Inflammatory macrophage (primary cell): ENCODE measurements around the gene CDK5.

Experiments used
- DNase-seq, 2 donors: peaks; one replicate each; pipeline ENCODE4 v3.0.0-alpha.2; 2020 to 2022

Gene CDK5

GRCh38 chr7:151071032-151071866 lies 13.6 kb upstream of the CDK5 start:
- no peak for DNase-seq

GRCh38 chr7:151070574-151070960 lies 12.9 kb upstream of the CDK5 start:
- DNase-seq = no peak

GRCh38 chr7:151069841-151070573 lies 12.3 kb upstream of the CDK5 start:
- no peak for DNase-seq

DNA sequence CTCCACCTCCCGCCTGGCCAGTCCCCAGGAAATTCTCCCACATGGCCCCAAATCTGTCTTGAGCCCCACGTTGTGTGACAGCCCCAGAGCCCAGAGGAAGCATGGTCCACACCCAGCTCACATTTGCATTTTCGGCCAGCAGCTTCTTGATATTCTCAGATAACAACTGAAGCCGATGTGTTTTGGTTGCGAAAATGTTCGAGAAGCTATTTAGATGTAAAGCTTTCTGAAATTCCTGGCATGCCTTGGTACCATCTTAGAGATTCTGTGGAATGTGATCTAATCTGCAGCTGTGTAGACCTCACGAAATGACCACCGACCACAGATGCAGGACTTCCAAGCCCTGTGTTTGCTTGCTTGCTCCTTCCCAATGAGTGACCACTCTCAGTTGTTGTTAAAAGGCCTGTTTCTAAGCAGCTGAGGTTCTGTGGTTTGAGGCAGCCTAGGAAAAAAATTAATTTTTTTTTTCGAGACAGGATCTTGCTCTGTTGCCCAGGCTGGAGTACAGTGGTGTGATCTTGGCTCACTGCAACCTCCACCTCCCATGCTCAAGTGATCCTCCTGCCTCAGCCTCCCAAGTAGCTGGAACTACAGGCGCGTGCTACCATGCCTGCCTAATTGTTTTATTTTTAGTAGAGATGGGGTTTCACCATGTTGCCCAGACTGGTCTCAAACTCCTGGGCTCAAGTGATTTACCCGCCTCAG lies 10.5 kb upstream of the CDK5 start:
- DNase-seq = no peak

DNA sequence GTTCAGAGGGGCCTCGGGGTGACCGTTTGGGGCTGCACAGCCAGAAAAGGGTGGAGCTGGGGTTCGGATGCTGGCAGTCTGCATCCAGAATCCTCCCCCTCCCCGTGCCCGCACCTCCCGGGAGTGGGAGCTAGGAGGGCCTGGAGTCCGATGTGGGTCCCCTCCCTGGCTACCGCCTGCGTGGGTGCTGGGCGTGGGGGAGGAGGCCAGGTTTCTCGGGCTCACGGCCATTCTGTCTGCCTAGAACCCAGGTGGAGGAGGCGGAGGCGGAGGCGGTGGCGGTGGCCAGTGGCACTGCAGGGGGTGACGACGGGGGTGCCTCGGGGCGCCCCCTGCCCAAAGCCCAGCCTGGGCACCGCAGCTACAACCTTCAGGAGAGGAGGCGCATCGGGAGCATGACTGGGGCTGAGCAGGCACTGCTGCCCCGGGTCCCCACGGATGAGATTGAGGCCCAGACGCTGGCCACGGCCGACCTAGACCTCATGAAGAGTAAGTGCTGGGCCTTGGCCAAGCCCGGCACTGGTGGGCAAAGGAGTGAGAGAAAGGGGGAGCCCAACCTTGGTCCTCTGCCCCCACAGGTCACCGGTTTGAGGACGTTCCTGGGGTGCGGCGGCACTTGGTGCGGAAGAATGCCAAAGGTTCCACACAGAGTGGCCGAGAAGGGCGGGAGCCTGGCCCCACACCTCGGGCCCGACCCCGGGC lies 8.7 kb upstream of the CDK5 start:
- DNase-seq = no peak

GRCh38 chr7:151065516-151065915 lies 7.8 kb upstream of the CDK5 start:
- DNase-seq = no peak

DNA sequence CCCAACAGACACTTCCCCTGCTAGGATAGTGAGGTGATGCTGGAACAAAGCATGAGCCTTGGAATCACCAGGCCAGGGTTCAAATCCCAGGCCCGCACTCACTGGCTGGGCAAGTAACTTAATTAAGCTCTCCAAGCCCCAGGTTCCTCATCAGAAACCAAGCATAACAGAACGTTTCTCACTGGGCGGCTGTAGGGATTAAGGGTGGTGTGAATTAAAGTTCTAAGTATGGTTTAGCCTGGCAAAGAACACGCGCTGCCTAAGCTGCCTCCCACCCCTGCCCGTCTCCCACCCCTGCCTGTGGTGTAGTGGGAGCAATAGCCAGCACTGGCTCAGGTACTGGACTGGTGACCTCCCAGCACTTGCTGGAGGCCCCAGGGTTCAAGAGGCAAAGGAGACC lies 7.3 kb upstream of the CDK5 start:
- no peak for DNase-seq

DNA sequence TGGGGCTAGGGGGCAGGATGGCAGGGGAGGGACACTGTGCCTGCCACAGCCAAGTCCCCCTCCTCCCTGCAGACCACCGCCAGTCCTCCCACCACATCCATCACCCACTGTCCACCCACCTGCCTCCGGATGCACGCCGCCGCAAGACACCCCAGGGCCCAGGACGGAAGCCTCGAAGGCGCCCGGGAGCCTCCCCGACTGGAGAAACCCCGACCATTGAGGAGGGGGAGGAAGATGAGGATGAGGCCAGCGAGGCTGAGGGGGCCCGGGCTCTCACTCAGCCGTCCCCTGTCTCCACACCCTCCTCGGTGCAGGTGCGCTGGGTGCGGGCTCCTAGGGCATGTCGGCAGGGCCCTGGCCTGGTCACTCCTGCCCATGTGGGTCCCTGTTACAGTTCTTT lies 6.8 kb upstream of the CDK5 start:
- DNase-seq = no peak

GRCh38 chr7:151063212-151063561 lies 5.5 kb upstream of the CDK5 start:
- DNase-seq = no peak

DNA sequence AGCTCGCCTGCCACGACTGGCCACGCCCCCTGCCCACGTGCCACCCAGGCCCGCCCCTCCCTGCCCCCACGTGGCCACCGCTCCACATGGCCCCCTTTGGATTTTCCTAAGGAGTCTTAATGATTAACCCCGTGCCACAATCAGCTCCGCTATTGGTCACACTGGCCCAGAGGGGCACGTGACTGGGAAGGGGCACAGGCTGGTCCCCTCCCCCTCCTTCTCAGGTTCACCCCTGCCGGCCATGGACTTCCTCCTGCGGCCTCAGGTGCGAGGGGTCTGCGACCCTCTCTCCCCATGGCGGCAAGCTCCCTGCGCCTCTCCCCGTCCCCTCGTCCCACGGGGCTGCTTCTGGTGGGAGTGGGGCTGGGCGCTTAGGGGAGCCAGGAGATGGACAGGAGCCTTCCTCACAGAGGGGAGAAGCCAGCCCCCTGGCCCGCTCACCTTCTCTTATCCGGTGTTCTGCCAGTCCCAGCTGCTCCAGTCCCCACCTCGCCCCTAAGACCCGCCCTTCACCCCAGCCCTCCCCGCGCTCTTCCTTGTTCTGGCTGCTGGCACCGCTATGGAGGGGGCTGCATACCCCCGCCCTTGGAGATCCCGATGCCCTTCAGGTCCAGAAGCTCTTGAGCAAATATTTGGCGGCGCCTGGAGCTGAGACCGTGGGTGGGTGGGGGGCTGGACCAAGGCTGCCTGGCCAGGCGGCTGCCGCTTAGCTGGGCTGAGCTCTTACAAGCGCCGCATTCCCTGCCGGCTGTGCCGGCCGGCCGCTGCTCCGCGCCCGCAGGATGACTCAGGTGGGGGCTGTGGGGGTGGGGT lies 4.9 kb upstream of the CDK5 start:
- DNase-seq = no peak

GRCh38 chr7:151062111-151062398 lies 4.4 kb upstream of the CDK5 start:
- DNase-seq = no peak

- no peak for DNase-seq
These were observed 3.8 kb upstream of the CDK5 start for GRCh38 chr7:151061213-151062110.

DNA sequence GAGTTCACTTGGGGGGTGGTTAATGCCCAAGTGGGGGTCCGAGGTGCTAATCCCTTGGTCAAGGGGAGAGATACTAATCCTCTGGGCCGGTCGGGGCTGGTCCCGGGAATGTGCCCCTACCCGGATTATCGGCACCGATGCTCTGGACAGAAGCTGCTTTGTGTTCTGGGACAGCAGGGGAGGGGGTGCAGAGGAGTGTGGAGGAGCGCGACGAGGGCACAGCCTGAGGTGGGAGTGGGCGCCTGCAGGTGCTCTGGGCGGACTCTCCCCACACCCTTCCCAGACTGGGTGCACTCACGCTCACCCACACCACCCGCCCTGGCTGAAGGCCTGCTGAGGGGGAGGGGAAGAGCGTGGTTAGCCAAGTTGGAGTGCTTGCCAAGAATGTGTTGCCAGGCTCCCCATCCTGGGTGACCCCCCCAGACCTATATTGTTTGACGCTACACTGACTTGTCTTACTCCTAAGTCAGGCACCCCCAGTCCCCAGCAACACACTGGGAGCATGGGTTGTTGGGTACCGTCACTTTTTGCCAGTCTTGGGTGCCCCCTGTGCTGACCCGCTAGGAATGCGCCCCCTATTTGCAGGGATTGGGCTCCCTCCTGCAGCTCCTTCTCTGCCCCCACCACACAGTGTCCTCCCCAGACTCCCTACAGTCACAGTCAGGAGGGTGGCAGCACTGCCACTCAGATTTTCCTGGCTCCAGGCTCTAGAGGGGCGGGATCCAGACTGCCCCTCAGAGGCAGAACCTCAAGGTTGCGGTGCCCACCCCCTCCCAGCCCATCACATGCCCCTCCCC lies 2.9 kb upstream of the CDK5 start:
- DNase-seq = peak in 1 of 2 donors; percentile 14

- no peak for DNase-seq
These were observed 2.4 kb upstream of the CDK5 start for GRCh38 chr7:151060113-151060415.

- DNase-seq = peak; percentile 57 to 62
These were observed 1.8 kb upstream of the CDK5 start, which contains the start of gene SLC4A2 for GRCh38 chr7:151059367-151060112. Gene SLC4A2 (plus strand): TSS chr7:151059589. CDS start chr7:151061988, 2,399 bp downstream.

GRCh38 chr7:151058781-151059366 lies 1.2 kb upstream of the CDK5 start:
- DNase-seq = peak; percentile 10 to 12

- peak; percentile 99 to 100 for DNase-seq
These were observed 488 bp upstream of the CDK5 start for GRCh38 chr7:151057989-151058780.
